ENCODE measurements around the gene RPS23. TPM values are rescaled to one million over a fixed set of nuclear protein-coding genes. Genes with fewer than 3 reads are reported as not detected.

The RPS23 gene
- total RNA-seq, 2 donors from 2014 or later: 1,224 to 1,259 TPM

DNA sequence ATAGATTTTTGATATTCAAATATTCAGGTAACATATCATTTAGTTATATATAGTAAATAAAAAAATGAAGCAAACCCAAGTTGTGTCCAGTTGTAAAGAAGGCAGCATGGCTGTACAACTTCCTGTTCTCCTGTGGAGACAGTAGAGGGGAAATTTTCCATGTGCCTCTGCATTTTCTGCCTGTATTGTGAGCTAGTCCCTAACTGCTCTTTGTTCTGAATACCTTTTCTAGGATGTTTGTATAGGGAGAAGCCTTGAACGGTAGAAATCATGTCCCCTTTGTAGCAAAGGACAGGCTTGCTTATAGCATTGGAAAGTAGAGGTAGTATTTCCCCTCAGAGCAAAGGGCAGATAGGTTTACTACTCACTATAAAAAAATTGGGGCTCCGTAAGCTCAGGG lies 13.3 kb upstream of the RPS23 start:
- ATAC-seq (ENCODE audit: insufficient number of reproducible peaks, low FRiP score, low read depth) (no peak), DNase-seq (ENCODE audit: low spot score) (no peak)
- H3K4me3 ChIP-seq: no peak overlapping the region
- TF ChIP-seq, protein P1, sequence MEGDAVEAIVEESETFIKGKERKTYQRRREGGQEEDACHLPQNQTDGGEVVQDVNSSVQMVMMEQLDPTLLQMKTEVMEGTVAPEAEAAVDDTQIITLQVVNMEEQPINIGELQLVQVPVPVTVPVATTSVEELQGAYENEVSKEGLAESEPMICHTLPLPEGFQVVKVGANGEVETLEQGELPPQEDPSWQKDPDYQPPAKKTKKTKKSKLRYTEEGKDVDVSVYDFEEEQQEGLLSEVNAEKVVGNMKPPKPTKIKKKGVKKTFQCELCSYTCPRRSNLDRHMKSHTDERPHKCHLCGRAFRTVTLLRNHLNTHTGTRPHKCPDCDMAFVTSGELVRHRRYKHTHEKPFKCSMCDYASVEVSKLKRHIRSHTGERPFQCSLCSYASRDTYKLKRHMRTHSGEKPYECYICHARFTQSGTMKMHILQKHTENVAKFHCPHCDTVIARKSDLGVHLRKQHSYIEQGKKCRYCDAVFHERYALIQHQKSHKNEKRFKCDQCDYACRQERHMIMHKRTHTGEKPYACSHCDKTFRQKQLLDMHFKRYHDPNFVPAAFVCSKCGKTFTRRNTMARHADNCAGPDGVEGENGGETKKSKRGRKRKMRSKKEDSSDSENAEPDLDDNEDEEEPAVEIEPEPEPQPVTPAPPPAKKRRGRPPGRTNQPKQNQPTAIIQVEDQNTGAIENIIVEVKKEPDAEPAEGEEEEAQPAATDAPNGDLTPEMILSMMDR (IDR thresholded peaks at IDR 0.05): no peak
- H3K27me3 ChIP-seq (replicated peaks; ENCODE audit: insufficient read depth): no peaks in the 10 kb centered on the region
- no peaks in the 10 kb centered on the region for H3K36me3 ChIP-seq
- no peak overlapping the region for H3K27ac ChIP-seq
- H3K9me3 ChIP-seq: no peaks in the 10 kb centered on the region
- no peaks in the 10 kb centered on the region for H3K4me1 ChIP-seq (ENCODE audit: control insufficient read depth in 1 of 2, low read depth in 2 of 2)

DNA sequence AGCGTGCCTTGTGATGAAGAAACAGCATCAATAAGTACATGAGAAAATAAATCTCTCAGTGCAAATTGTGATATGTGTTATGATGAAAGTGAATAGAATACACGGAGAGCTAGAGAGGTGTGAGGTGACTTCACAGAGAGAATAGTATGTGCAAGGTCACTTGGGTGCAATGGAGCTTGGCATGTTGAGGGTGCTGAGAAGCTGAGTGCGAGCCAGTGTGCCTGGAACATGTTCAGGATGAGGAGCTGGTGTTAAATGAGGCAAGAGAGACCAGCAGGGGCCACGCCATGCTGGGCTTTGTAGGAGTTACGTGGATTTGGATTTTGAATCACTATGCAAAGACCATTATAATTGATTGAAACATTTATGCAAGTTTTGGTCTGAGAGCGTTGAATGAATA lies 12.8 kb upstream of the RPS23 start:
- DNase-seq (ENCODE audit: low spot score) (no peak), ATAC-seq (ENCODE audit: insufficient number of reproducible peaks, low FRiP score, low read depth) (no peak)

DNA sequence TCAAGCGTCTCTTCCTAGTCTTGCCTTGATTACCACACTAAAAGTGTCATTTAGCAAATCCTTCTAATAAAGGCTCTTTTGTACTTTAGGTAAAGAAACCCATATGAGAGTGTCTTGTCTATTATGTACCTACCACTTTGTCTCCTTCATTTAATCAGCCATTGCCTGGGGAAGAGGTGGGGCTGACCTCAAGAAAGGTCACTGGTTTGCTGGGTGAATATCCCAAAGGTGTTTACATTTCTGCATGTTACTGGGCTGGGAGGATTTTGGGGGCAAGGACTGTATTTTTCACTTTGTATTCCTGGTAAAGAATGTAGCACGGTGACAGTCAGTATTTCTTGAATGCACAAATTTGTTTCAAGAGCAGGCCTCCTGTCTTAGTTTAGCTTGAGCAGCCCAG lies 11.9 kb upstream of the RPS23 start:
- Histone ChIP-seq H3K9me3 (no peaks in the 10 kb centered on the region), H3K27ac (no peak overlapping the region), H3K4me1 (ENCODE audit: control insufficient read depth in 1 of 2, low read depth in 2 of 2) (no peaks in the 10 kb centered on the region), H3K4me3 (no peak overlapping the region), H3K36me3 (no peaks in the 10 kb centered on the region), H3K27me3 (replicated peaks; ENCODE audit: insufficient read depth) (no peaks in the 10 kb centered on the region)
- DNase-seq (ENCODE audit: low spot score) (no peak), ATAC-seq (ENCODE audit: insufficient number of reproducible peaks, low FRiP score, low read depth) (no peak)
- TF ChIP-seq, protein P1 (IDR thresholded peaks at IDR 0.05): no peak

More for the DNA sequence above, 12.8 kb upstream of the RPS23 start:
- Histone ChIP-seq H3K27me3 (replicated peaks; ENCODE audit: insufficient read depth) (no peaks in the 10 kb centered on the region), H3K9me3 (no peaks in the 10 kb centered on the region), H3K36me3 (no peaks in the 10 kb centered on the region), H3K4me3 (no peak overlapping the region), H3K27ac (no peak overlapping the region), H3K4me1 (ENCODE audit: control insufficient read depth in 1 of 2, low read depth in 2 of 2) (no peaks in the 10 kb centered on the region)
- TF ChIP-seq, protein P1 (IDR thresholded peaks at IDR 0.05): no peak

DNA sequence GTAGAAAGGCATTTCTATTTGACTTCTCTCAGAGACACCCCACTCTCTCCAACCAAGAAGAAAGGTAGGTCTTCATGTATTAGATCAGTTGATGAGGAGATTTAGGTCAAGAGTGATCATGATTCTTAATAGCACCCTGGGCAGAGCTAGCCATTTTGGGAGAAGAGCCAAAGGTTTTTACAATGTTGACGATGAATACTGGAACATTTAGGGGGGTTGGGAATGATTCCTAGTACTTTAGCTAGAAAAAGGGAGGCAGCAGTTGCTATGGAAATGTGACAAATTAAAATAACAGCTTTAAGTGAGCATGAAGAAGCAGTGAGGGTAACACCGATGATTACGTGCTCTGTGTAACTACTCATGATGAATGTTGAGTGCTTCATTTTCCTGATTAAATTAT lies 9.5 kb upstream of the RPS23 start:
- no peak overlapping the region for H3K27ac ChIP-seq
- no peaks in the 10 kb centered on the region for H3K27me3 ChIP-seq (replicated peaks; ENCODE audit: insufficient read depth)
- H3K4me1 ChIP-seq (ENCODE audit: control insufficient read depth in 1 of 2, low read depth in 2 of 2): no peaks in the 10 kb centered on the region
- ATAC-seq (ENCODE audit: insufficient number of reproducible peaks, low FRiP score, low read depth) (no peak), DNase-seq (ENCODE audit: low spot score) (no peak)
- no peak overlapping the region for H3K4me3 ChIP-seq
- H3K9me3 ChIP-seq: no peaks in the 10 kb centered on the region
- TF ChIP-seq, protein P1 (IDR thresholded peaks at IDR 0.05): no peak
- no peaks in the 10 kb centered on the region for H3K36me3 ChIP-seq

DNA sequence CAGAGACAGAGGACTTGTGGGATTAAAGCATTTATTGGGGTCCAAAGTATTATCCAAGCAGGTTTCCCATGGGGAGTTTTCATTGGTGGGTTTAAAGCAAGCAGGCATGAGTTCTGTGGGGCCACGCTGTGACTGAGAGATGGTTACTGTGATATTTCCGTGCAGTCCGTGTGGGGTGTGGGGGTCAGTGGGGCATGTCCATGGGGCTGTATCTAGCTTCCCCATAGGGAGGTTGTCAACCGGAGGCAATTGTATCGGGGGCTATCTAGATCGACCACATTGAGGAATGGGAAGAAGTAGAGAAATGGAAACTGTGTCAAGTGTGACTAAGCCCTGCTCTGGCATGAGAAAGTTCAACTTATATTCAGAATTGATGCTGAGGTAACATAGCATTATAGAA lies 7.1 kb upstream of the RPS23 start:
- Histone ChIP-seq H3K36me3 (no peaks in the 10 kb centered on the region), H3K27ac (no peak overlapping the region), H3K9me3 (no peaks in the 10 kb centered on the region), H3K4me1 (ENCODE audit: control insufficient read depth in 1 of 2, low read depth in 2 of 2) (no peaks in the 10 kb centered on the region), H3K27me3 (replicated peaks; ENCODE audit: insufficient read depth) (no peaks in the 10 kb centered on the region), H3K4me3 (no peak overlapping the region)
- no peak for ATAC-seq (ENCODE audit: insufficient number of reproducible peaks, low FRiP score, low read depth)
- TF ChIP-seq, protein P1 (IDR thresholded peaks at IDR 0.05): no peak
- DNase-seq (ENCODE audit: low spot score): no peak
